Measurements from ENCODE around the gene LPCAT1. TPM values are rescaled to one million over a fixed set of nuclear protein-coding genes. Genes with fewer than 3 reads are reported as not detected.
"Not testable (repeated sequence)": the region's sequence is repeated elsewhere in the genome, so short reads cannot be mapped to it uniquely, and the experiment has no call there.

LPCAT1 gene
- total RNA-seq, 1 experiment from 2014 or later = 58.5 TPM

GRCh38 chr5:1468247-1468612 is 55.5 kb downstream of the LPCAT1 start:
- DNase-seq (ENCODE audit: low read depth) = no peak

- no peak for DNase-seq (ENCODE audit: low read depth)
Measured at GRCh38 chr5:1467341-1468246, 56.2 kb downstream of the LPCAT1 start.

GRCh38 chr5:1466631-1467265 is 57.0 kb downstream of the LPCAT1 start:
- DNase-seq (ENCODE audit: low read depth) = no peak

GRCh38 chr5:1465966-1466471 is 57.7 kb downstream of the LPCAT1 start:
- no peak for DNase-seq (ENCODE audit: low read depth)

GRCh38 chr5:1465117-1465516 is 58.6 kb downstream of the LPCAT1 start:
- no peak for DNase-seq (ENCODE audit: low read depth)

- no peak for DNase-seq (ENCODE audit: low read depth)
Measured at GRCh38 chr5:1464511-1464910, 59.2 kb downstream of the LPCAT1 start.

GRCh38 chr5:1464096-1464446 is 59.7 kb downstream of the LPCAT1 start:
- no peak for DNase-seq (ENCODE audit: low read depth)

- DNase-seq (ENCODE audit: low read depth) = no peak
Measured at GRCh38 chr5:1463326-1464095, 60.2 kb downstream of the LPCAT1 start.

GRCh38 chr5:1462358-1462757 is 61.4 kb downstream of the LPCAT1 start:
- DNase-seq (ENCODE audit: low read depth) = no peak

GRCh38 chr5:1461396-1461795 is 62.4 kb downstream of the LPCAT1 start:
- DNase-seq (ENCODE audit: low read depth) = no peak

- no peak for DNase-seq (ENCODE audit: low read depth)
Measured at GRCh38 chr5:1460054-1460682, 63.6 kb downstream of the LPCAT1 start.

GRCh38 chr5:1459435-1459834 is 64.3 kb downstream of the LPCAT1 start:
- DNase-seq (ENCODE audit: low read depth) = not testable (repeated sequence)

GRCh38 chr5:1456110-1456881 is 67.5 kb downstream of the LPCAT1 start:
- not testable (repeated sequence) for DNase-seq (ENCODE audit: low read depth)

- DNase-seq (ENCODE audit: low read depth) = no peak
Measured at GRCh38 chr5:1453613-1454012, 70.1 kb downstream of the LPCAT1 start.

GRCh38 chr5:1449081-1449630 is 74.6 kb downstream of the LPCAT1 start:
- no peak for DNase-seq (ENCODE audit: low read depth)

GRCh38 chr5:1448511-1449011 is 75.2 kb downstream of the LPCAT1 start:
- no peak for DNase-seq (ENCODE audit: low read depth)

GRCh38 chr5:1447671-1448361 is 75.9 kb downstream of the LPCAT1 start:
- no peak for DNase-seq (ENCODE audit: low read depth)

GRCh38 chr5:1446602-1447343 is 77.0 kb downstream of the LPCAT1 start:
- DNase-seq (ENCODE audit: low read depth) = no peak

Data from HT1080 (cell line).